Measurements from ENCODE around the gene OR1M1.

Gene OR1M1, protein sequence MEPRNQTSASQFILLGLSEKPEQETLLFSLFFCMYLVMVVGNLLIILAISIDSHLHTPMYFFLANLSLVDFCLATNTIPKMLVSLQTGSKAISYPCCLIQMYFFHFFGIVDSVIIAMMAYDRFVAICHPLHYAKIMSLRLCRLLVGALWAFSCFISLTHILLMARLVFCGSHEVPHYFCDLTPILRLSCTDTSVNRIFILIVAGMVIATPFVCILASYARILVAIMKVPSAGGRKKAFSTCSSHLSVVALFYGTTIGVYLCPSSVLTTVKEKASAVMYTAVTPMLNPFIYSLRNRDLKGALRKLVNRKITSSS

DNA sequence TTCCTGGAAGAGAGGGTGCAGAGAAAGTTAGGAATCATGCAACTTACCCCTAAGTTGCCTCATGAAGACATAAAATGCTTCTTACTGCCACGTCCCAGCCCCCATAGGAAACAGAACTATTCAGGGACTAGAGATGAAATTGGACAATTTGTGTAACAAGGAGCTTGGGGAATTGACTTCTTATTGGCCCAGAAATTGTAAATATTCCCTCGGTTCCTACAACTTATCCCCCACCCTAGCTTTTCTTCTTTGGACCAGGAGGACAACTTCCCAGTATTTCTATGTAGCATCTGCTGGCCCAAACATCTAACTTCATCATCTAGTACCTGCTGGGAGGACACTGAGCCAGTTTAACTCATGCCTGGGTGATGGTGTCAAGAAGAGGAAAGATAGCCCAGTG is at the start of gene OR1M1:
Gene OR1M1 (plus strand): TSS at position 301 of the 400 bp plus-strand sequence. CDS start 6,184 bp downstream, outside the sequence.
- TF ChIP-seq, protein P1, sequence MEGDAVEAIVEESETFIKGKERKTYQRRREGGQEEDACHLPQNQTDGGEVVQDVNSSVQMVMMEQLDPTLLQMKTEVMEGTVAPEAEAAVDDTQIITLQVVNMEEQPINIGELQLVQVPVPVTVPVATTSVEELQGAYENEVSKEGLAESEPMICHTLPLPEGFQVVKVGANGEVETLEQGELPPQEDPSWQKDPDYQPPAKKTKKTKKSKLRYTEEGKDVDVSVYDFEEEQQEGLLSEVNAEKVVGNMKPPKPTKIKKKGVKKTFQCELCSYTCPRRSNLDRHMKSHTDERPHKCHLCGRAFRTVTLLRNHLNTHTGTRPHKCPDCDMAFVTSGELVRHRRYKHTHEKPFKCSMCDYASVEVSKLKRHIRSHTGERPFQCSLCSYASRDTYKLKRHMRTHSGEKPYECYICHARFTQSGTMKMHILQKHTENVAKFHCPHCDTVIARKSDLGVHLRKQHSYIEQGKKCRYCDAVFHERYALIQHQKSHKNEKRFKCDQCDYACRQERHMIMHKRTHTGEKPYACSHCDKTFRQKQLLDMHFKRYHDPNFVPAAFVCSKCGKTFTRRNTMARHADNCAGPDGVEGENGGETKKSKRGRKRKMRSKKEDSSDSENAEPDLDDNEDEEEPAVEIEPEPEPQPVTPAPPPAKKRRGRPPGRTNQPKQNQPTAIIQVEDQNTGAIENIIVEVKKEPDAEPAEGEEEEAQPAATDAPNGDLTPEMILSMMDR (conservative IDR thresholded peaks at IDR 0.05; ENCODE audit: low read depth, low read length) = no peak
- DNase-seq (ENCODE audit: low read depth) = no peak
- no peak within 1 kb of the TSS for H3K4me3 ChIP-seq (ENCODE audit: low read depth, low read length)

DNA sequence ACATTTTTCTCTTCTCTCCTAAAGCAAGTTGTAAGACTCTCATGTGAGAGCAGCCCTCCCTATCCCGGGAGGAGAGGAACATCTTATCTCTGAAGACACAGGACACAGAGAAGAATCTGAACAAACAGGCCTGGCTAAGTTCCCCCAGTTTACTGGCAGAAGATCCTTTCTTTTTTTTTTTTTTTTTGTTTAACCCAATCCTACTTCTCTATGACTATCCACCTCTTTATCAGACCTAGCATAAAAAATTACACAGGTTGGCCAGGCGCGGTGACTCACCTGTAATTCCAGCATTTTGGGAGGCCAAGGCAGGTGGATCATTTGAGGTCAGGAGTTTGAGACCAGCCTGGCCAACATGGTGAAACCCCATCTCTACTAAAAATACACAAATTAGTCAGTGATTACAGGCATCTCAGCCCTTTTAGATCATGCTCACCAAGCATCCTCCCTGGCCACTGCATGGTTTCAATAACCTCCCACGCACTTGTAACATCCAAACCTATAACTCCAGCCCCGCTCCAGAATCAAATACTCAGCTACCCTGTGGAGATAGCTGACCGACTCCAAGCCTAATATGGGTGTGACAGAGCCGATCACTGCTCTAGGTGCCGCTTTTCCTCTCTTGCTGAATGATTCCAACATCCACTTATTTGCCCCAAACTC is 49.3 kb upstream of the OR1M1 start:
- TF ChIP-seq, protein P1 (conservative IDR thresholded peaks at IDR 0.05; ENCODE audit: low read depth, low read length) = no peak
- H3K4me3 ChIP-seq (ENCODE audit: low read depth, low read length) = no peak overlapping the region
- no peak for DNase-seq (ENCODE audit: low read depth)

DNA sequence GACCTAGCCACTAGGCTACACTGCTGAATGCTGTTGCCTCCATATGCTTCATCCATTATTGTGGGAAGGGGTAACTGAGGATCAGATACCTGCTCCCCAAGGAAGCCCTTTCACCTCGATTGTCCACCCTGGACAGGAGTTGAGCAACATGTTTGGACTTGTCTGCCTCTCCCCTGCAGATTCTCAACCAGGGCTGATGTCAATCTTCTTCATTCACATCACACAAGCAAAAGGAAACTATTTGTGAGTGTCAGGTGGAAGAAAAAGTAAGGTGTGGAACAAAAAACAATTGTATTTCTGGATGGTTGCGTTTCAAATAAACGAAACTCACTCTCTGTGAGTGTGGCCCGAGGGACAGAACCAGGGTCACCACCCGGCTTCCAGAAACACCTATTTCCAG is 47.1 kb upstream of the OR1M1 start:
- no peak overlapping the region for H3K4me3 ChIP-seq (ENCODE audit: low read depth, low read length)
- no peak for DNase-seq (ENCODE audit: low read depth)
- TF ChIP-seq, protein P1 (conservative IDR thresholded peaks at IDR 0.05; ENCODE audit: low read depth, low read length) = no peak

DNA sequence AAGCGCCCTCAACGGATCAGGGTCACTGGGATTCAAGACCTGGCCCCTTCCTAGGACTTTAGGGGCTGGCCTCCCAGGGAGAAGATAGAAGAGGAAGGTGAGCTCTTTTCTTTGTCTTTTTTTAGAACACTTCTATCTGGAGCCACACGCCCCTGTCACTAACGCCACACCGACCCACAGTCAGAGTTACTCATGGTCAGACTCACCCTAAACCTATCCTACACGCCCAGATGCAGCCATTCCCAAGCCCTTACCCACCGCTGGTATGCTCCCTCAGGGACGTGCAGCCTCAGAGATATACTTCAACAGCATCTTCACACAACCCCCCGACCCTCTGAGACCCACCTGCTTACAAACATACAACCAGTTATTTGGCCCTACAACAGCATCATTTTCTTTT is 46.7 kb upstream of the OR1M1 start:
- TF ChIP-seq, protein P1 (conservative IDR thresholded peaks at IDR 0.05; ENCODE audit: low read depth, low read length) = no peak
- H3K4me3 ChIP-seq (ENCODE audit: low read depth, low read length) = no peak overlapping the region
- DNase-seq (ENCODE audit: low read depth) = no peak

DNA sequence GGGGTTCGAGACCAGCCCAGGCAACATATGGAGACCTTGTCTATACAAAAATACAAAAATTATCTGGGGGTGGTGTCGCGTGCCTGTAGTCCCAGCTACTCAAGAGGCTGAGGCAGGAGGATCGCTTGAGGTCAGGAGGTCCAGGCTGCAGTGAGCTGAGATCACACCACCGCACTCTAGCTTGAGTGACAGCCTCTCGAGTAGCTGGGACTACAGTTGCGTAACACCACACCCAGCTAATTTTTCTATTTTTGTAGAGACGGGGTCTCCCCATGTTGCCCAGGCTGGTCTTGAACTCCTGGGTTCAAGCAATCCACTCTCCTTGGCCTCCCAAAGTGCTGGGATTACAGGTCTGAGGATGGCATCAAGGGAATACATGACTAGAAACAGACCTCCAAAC is 45.8 kb upstream of the OR1M1 start:
- DNase-seq (ENCODE audit: low read depth) = no peak
- H3K4me3 ChIP-seq (ENCODE audit: low read depth, low read length) = no peak overlapping the region
- TF ChIP-seq, protein P1 (conservative IDR thresholded peaks at IDR 0.05; ENCODE audit: low read depth, low read length) = no peak

DNA sequence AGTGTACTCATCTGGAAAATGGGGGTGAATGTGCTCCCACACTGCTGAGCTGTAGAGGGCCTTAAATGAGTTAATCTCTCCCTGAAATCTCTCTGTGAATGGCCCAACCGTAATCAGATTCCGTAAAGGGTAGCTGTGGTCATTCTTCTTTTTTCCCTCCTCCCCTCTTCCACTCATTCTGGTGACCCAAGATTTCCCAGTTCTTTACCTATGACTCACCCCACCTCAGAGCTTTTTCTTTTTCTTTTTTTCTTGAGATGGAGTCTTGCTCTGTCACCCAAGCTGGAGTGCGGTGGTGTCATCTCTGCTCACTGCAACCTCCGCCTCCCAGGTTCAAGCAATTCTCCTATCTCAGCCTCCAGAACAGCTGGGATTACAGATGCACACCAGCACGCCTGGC is 43.3 kb upstream of the OR1M1 start:
- no peak for DNase-seq (ENCODE audit: low read depth)
- H3K4me3 ChIP-seq (ENCODE audit: low read depth, low read length) = no peak overlapping the region
- TF ChIP-seq, protein P1 (conservative IDR thresholded peaks at IDR 0.05; ENCODE audit: low read depth, low read length) = no peak

DNA sequence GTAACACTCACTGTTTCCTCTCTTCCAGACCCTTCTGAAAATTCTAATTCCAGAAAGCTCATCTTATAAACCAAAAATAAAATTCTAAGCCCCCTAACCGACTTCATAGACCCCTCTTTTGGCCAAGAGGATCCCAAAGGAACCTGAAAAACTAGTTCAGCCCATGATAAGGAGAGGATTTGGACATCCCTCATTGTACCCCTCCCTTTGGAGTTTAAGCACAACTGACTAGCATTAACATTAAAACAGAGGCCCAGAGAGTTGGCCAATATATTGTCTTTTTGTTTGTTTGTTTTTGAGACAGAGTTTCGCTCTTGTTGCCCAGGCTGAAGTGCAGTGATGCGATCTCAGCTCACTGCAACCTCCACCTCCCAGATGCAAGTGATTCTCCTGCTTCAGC is 42.4 kb upstream of the OR1M1 start:
- no peak for DNase-seq (ENCODE audit: low read depth)
- H3K4me3 ChIP-seq (ENCODE audit: low read depth, low read length) = no peak overlapping the region
- TF ChIP-seq, protein P1 (conservative IDR thresholded peaks at IDR 0.05; ENCODE audit: low read depth, low read length) = no peak

Data from choroid plexus epithelial cell (primary cell).